HepG2 (cell line): ENCODE results near the gene USP24. TPM values are rescaled to one million over a fixed set of nuclear protein-coding genes. Genes with fewer than 3 reads are reported as not detected.

Experiments used
- ATAC-seq: fragments of 200-7000 bp; cut with Tn5 transposase; 3 replicates; pipeline ENCODE4 v1.9.1; 2020; ENCODE audit warnings: mild to moderate bottlenecking, moderate library complexity
- BruUV-seq: library from RNA; stranded (reverse); fragments of 400-500 nt; replicated peaks from 2 replicates; lab custom pipeline; 2021; lab: Mats Ljungman, UMichigan
- CTCF ChIA-PET: fragments of 300-600 bp; formaldehyde crosslinking; extraction: SDS; loops from one replicate; lab custom pipeline; 2021; ENCODE audit warnings: low total read pairs, inconsistent platforms, low intra/inter-chr PET ratio; lab: Yijun Ruan, JAX
- POLR2A ChIA-PET: fragments of 350-600 bp; sonication (Branson Sonifier 250); formaldehyde crosslinking; loops from one replicate; lab custom pipeline; 2020; ENCODE audit warnings: antibody characterized with exemption, inconsistent platforms; lab: Yijun Ruan, JAX
- DNase-seq: peaks from one replicate; pipeline ENCODE4 v3.0.0-alpha.2; 2015; ENCODE audit warnings: low spot score
- FAIRE-seq: peaks from 3 replicates; lab custom pipeline; 2011; peaks lifted over from hg19 to GRCh38; lab: Jason Lieb, UNC
- H2AFZ ChIP-seq: one replicate; pipeline ENCODE4 v1.6.1; 2011; ENCODE audit warnings: low read length, inconsistent platforms
- H3K27ac ChIP-seq: fragments of 300-600 bp; 3 replicates; pipeline ENCODE4 v1.8.0; 2011; ENCODE audit warnings: mixed run types, mild to moderate bottlenecking, mixed read lengths, low read length, inconsistent platforms; ENCODE audit not compliant: insufficient read depth; ENCODE audit errors: extremely low read length
- H3K27me3 ChIP-seq, 2 experiments: fragments of 200-600 bp in 1 of 2; 2 replicates in 1 of 2; 3 replicates in 1 of 2; pipeline versions ENCODE4 v1.6.0 to v1.8.0; 2011; ENCODE audit warnings: low read length in 2 of 2, mild to moderate bottlenecking in 2 of 2, moderate library complexity in 2 of 2, inconsistent platforms in 1 of 2; ENCODE audit not compliant: insufficient read depth in 2 of 2, control insufficient read depth in 1 of 2
- H3K36me3 ChIP-seq, 2 experiments: fragments of 200-600 bp in 1 of 2; replicated peaks in 1 of 2; 2 replicates in 1 of 2; 3 replicates in 1 of 2; pipeline versions ENCODE4 v1.5.1 to v1.8.0; 2011; ENCODE audit warnings: low read length in 2 of 2, inconsistent platforms in 1 of 2; ENCODE audit not compliant: insufficient read depth in 2 of 2, control insufficient read depth in 1 of 2
- H3K4me1 ChIP-seq: 2 replicates; pipeline ENCODE4 v1.5.1; 2012; ENCODE audit warnings: low read length, inconsistent platforms; ENCODE audit not compliant: insufficient read depth
- H3K4me2 ChIP-seq: 2 replicates; pipeline ENCODE4 v1.6.0; 2011; ENCODE audit warnings: low read depth, low read length, inconsistent platforms
- H3K4me3 ChIP-seq, 3 experiments: fragments of 200-600 bp in 1 of 3; sonication (generic), shearing (Covaris generic) in 1 of 3; replicated peaks in 1 of 3; 2 replicates each; pipeline ENCODE4 v1.5.1; 2011 to 2016; ENCODE audit warnings: low read length in 3 of 3, inconsistent platforms in 2 of 3, low read depth in 2 of 3, mild to moderate bottlenecking in 2 of 3, control low read depth in 1 of 3, mixed read lengths in 1 of 3; ENCODE audit not compliant: insufficient read depth in 1 of 3
- H3K79me2 ChIP-seq: one replicate; pipeline ENCODE4 v1.6.1; 2011; ENCODE audit warnings: low read length, inconsistent platforms; ENCODE audit not compliant: insufficient read depth
- H3K9ac ChIP-seq: 2 replicates; pipeline ENCODE4 v1.6.0; 2011; ENCODE audit warnings: mild to moderate bottlenecking, low read depth, low read length, inconsistent platforms; ENCODE audit not compliant: insufficient read depth
- H3K9me3 ChIP-seq: 2 replicates; pipeline ENCODE4 v1.5.1; 2012; ENCODE audit warnings: mild to moderate bottlenecking, low read length
- H4K20me1 ChIP-seq: 2 replicates; pipeline ENCODE4 v1.6.0; 2011; ENCODE audit warnings: inconsistent platforms, mild to moderate bottlenecking, low read length, moderate library complexity; ENCODE audit not compliant: insufficient read depth
- CEBPB ChIP-seq: IDR thresholded peaks from 2 replicates; pipeline ENCODE4 v1.6.1; 2011; ENCODE audit warnings: low read depth, low read length, improper control_type of control experiment, borderline replicate concordance
- DZIP1 ChIP-seq: sonication (generic); formaldehyde crosslinking; IDR thresholded peaks from 2 replicates; pipeline ENCODE4 v1.5.0; 2020; ENCODE audit warnings: mild to moderate bottlenecking, missing genetic modification reagents
- RNF219 ChIP-seq: sonication (generic); formaldehyde crosslinking; IDR thresholded peaks from 2 replicates; pipeline ENCODE4 v1.5.0; 2020; ENCODE audit warnings: mild to moderate bottlenecking, missing genetic modification reagents
- TGIF2 ChIP-seq: IDR thresholded peaks from 2 replicates; pipeline ENCODE4 v1.6.1; 2016; ENCODE audit warnings: control low read depth, missing compliant biosample characterization
- ZNF264 ChIP-seq: sonication (generic); formaldehyde crosslinking; IDR thresholded peaks from 2 replicates; pipeline ENCODE4 v1.4.0; 2020; ENCODE audit warnings: missing genetic modification reagents
- ZNF883 ChIP-seq: sonication (generic); formaldehyde crosslinking; IDR thresholded peaks from 2 replicates; pipeline ENCODE4 v1.5.1; 2020; ENCODE audit warnings: mild to moderate bottlenecking, missing genetic modification reagents; ENCODE audit errors: not compliant biosample characterization
- WGBS: methylation state at CpG from one replicate; pipeline ENCODE4 v1.1.6; 2017; ENCODE audit warnings: low lambda C conversion rate; 5-methylcytosine and 5-hydroxymethylcytosine counted together
- in situ Hi-C: cut with HindIII; loops from 2 replicates; pipeline ENCODE4 v1.10.0; 2017; ENCODE audit warnings: low pct_unique_long_range_greater_than_20kb; ENCODE audit not compliant: extremely low pct_ligation_motif_present
- intact Hi-C: fragments of 100-400 bp; cut with micrococcal nuclease; formaldehyde crosslinking; loops from one replicate; pipeline ENCODE4 v1.10.0; 2022; ENCODE audit not compliant: unreplicated experiment
- polyA plus RNA-seq, 8 experiments: library from polyadenylated mRNA; depleted of rRNA in 3 of 8; stranded (reverse) in 7 of 8; unstranded in 1 of 8; fragments of >200 nt; fragmentation: Illumina TruSeq in 4 of 8; extraction: Trizol in 4 of 8; gene quantifications; 2 replicates each; pipeline versions ENCODE4 v1.2.1 to v1.2.3, GENCODE V29; 2011 to 2016; ENCODE audit warnings: low read depth in 4 of 8, missing spikeins in 1 of 8, mixed read lengths in 1 of 8; ENCODE audit not compliant: insufficient read depth in 1 of 8
- total RNA-seq, 5 experiments: library from RNA; depleted of rRNA; stranded (reverse); fragments of >200 nt; fragmentation: Illumina TruSeq; extraction: Trizol; gene quantifications; 2 replicates each; pipeline ENCODE4 v1.2.3, GENCODE V29; 2016; ENCODE audit warnings: low read depth in 1 of 5
- TF ChIP-seq, protein P1 (sequence below), 2 experiments: sonication (generic) in 1 of 2; formaldehyde crosslinking in 1 of 2; IDR thresholded peaks; 2 replicates each; pipeline versions ENCODE4 v1.5.1 to v1.6.1; 2011 to 2020; ENCODE audit warnings: borderline replicate concordance in 1 of 2, low read depth in 1 of 2, low read length in 1 of 2, mild to moderate bottlenecking in 1 of 2, missing genetic modification reagents in 1 of 2, moderate library complexity in 1 of 2

Gene USP24
- total and polyA plus RNA-seq, 2 of the 13 experiments (the other 11 are each of a cell fraction or from before 2014, with no cell fraction given): 18.8 to 47.6 TPM

DNA sequence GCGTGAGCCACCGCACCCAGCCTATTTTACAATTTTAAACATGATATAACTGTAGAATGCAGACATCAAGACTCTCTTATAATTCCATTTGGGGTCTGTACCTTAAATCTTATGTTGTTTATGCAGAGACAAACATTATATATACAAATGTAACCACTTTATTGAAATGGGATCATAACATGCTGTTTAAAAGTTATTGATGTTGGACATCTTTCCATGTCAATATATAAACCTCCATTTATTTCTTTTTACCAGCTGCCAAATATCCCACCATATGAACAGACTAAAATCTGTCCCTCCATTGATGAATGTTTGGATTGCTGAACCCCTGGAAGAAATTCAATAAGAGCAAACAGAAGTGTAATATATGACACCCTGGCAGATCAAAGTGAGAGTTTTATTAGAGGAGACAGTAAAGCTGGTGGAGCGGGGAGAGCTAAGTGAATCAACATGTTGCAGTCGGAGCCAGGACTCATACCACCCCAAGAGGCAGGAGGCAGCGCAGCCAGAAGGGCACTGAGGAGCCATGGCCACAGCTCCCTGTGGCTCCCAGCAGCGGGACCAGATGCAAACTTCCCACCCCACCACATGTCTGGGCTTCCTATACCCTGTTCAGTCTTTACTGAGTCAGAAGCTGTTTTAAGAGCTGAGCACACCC is 180.6 kb downstream of the USP24 start:
- ATAC-seq: no peak
- Histone ChIP-seq H3K4me3 (no peak overlapping the region), H2AFZ (no peak overlapping the region), H3K27me3 (peaks cover 0 to 14% of the 10 kb centered on the region in 2 experiments; a peak in 2 of 5 replicates), H3K4me1 (peaks cover 70% of the 10 kb centered on the region), H3K36me3 (no peaks in the 10 kb centered on the region), H3K27ac (no peak overlapping the region), H3K9me3 (no peaks in the 10 kb centered on the region), H3K79me2 (peaks cover 5% of the 10 kb centered on the region), H3K4me2 (no peak overlapping the region), H3K9ac (no peak overlapping the region), H4K20me1 (no peaks in the 10 kb centered on the region)
- POLR2A ChIA-PET: interaction anchor here (0.7 kb wide), 1 partner anchor 12 kb away, joined by 3 read pairs; no protein-coding TSS in a partner anchor
- TF ChIP-seq RNF219 (CRISPR knock-in tag): no peak
- no peak for DNase-seq
- no peak for FAIRE-seq
- CTCF ChIA-PET: no interaction called here
- in situ Hi-C loops (no loop called here), intact Hi-C loops (no loop called here)
- no TSS peak for BruUV-seq
- 82% methylated on average over 4 of the region's 6 CpGs for WGBS

- ATAC-seq: peak; percentile 9; the same call in 2 of the 3 replicates
- Histone ChIP-seq H3K4me1 (peaks cover 59% of the 10 kb centered on the region), H3K9ac (no peak overlapping the region), H4K20me1 (no peaks in the 10 kb centered on the region), H3K27me3 (peaks cover 0 to 20% of the 10 kb centered on the region in 2 experiments; a peak in 3 of 5 replicates), H3K4me3 (peak overlapping the region in 1 of 3 experiments; percentile 34; a peak in 1 of 6 replicates), H2AFZ (no peak overlapping the region), H3K27ac (no peak overlapping the region), H3K4me2 (peak overlapping the region; percentile 64), H3K79me2 (no peaks in the 10 kb centered on the region), H3K36me3 (no peaks in the 10 kb centered on the region), H3K9me3 (no peaks in the 10 kb centered on the region)
- DNase-seq: no peak
- 52% methylated on average over 7 of the region's 7 CpGs for WGBS
- intact Hi-C loops: no loop called here
- FAIRE-seq: no peak
- in situ Hi-C loops: no loop called here
- CTCF ChIA-PET: no interaction called here
- no TSS peak for BruUV-seq
- POLR2A ChIA-PET: interaction anchor here (1.4 kb wide), 1 partner anchor 11 kb away, joined by 5 read pairs; no protein-coding TSS in a partner anchor
- TF ChIP-seq TGIF2 (CRISPR knock-in tag): no peak
- TF ChIP-seq, protein P1, sequence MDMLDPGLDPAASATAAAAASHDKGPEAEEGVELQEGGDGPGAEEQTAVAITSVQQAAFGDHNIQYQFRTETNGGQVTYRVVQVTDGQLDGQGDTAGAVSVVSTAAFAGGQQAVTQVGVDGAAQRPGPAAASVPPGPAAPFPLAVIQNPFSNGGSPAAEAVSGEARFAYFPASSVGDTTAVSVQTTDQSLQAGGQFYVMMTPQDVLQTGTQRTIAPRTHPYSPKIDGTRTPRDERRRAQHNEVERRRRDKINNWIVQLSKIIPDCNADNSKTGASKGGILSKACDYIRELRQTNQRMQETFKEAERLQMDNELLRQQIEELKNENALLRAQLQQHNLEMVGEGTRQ (IDR thresholded peaks at IDR 0.05; ENCODE audit: low read depth, low read length): no peak
- TF ChIP-seq, protein P1 (CRISPR knock-in tag; IDR thresholded peaks at IDR 0.05; ENCODE audit: borderline replicate concordance): no peak
- TF ChIP-seq ZNF264 (CRISPR knock-in tag): no peak
- no peak for TF ChIP-seq CEBPB
- no peak for TF ChIP-seq ZNF883 (CRISPR knock-in tag)
- no peak for TF ChIP-seq DZIP1 (CRISPR knock-in tag)
Measured at GRCh38 chr1:55033265-55033614, 181.9 kb downstream of the USP24 start.
